AG08396 (cell line): ENCODE data around the gene CD22.

Source experiments
- DNase-seq: peaks from one replicate; pipeline ENCODE4 v3.0.0; 2012; ENCODE audit warnings: low spot score, mixed read lengths

Gene CD22

DNA sequence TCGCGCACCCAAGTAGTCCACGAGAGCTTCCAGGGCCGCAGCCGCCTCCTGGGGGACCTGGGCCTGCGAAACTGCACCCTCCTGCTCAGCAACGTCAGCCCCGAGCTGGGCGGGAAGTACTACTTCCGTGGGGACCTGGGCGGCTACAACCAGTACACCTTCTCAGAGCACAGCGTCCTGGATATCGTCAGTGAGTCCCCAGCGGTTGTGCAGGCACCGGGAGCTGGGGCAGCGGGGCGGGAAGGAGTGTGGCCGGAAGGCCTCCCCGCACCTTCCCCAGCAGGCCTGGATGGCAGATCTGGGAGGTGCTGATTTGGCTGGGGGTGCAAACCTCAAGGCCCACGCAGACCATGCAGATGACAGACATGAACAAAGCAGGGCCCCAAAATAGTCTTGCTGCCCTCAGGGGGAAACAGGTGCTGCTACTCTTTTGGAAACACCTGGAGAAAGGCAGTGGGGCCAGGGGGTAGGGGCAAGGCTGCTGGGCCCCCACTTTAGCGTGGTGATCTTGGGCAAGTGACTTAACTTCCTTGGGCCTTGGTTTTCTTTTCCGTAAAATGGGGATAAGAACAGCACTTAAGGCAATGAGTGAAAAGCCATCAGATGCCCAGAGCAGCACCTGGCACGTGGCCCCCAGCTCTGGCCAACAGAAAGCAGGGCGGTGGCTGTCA is 33.1 kb upstream of the CD22 start:
- DNase-seq = no peak

DNA sequence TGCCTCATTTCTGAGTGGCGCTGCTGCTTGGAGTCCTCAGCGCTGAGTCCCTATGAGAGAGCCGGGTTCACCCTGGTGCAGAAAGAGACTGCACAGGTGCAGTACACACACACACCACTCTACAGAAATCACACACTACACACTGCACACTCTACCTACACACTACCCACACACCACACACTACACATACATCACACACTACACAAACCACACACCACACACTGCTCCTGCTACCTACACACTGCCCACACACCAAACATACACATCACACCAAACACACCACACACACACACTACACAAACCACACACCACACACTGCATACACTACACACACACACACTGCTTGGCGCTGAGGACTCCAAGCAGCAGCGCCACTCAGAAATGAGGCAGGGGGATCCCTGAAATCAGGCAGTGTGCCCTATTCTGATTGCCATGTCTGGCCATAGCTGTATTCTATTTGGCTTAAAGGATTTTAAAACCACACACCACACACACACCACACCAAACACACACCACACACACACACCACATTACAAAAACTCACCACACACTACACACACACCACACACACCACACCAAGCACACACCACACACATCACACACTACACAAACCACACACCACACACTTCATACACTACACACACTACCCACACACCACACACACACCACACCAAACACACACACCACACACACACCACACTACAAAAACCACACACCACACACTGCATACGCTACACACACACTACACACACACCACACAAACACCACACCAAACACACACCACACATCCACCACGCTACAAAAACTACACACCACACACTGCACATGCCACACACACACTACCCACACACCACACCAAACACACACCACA is 32.1 kb upstream of the CD22 start:
- DNase-seq = no peak

DNA sequence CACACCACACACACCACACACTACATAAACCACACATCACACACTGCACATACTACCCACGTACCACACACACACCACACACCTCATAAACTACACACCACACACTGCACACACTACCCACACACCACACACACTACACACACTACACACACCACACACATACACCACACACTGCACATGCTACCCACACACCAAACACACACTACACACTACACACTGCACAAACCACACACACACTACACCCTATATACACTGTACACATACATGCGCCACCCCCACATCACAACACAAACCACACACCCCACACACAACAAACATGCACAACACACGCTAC is 31.5 kb upstream of the CD22 start:
- DNase-seq = no peak

DNA sequence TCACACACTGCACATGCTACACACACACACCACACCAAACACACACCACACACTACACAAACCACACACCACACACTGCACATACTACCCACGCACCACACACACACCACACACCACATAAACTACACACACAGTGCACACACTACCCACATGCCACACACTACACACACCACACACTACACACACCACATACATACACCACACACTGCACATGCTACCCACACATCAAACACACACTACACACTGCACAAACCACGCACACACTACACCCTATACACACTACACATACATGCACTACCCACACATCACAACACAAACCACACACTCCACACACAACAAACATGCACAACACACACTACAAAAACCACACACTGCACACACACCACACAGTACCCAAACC is 31.1 kb upstream of the CD22 start:
- DNase-seq = no peak

DNA sequence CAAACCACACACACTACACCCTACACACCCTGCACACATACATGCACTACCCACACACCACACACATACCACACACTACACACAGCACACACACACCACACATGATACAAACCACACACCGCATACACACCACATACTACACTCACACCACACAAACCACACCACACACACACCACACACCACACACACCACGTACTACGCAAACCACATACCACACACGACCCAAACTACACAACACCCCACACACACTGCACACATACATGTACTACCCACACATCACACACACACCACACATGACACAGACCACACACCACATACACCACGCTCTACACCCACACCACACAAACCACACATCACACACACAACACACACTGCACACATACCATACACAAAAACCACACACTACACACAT is 30.4 kb upstream of the CD22 start:
- DNase-seq = no peak

DNA sequence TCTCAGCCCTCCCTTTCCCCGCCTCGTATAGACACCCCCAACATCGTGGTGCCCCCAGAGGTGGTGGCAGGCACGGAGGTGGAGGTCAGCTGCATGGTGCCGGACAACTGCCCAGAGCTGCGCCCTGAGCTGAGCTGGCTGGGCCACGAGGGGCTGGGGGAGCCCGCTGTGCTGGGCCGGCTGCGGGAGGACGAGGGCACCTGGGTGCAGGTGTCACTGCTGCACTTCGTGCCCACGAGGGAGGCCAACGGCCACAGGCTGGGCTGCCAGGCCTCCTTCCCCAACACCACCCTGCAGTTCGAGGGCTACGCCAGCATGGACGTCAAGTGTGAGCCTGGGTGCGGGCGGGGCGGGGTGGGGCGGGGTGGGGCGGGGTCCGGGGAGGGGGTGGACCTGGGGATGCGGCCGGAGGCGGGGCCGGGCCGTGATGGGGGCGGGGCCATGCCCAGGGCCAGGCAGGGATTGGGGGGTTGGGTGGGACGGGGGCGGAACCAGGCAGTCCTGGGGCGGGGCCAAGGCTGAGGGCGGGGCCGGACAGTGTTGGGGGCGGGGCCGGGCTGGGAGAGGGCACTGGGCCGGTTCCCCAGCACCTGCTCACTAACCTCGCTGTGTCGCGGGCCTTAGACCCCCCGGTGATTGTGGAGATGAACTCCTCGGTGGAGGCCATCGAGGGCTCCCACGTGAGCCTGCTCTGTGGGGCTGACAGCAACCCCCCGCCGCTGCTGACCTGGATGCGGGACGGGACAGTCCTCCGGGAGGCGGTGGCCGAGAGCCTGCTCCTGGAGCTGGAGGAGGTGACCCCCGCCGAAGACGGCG is 29.3 kb upstream of the CD22 start:
- no peak for DNase-seq

DNA sequence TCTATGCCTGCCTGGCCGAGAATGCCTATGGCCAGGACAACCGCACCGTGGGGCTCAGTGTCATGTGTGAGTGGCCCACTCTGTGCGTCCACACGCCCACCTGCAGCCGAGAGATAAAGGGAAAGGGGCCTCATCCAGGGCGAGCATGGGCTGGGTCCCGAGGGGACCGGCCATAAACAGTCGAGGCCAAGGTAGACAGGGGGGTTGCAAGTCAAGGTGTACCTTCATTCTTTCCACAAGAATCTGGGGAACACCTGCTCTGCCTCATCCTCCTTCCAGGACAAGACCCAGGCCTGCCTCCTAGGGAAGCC is 28.7 kb upstream of the CD22 start:
- DNase-seq = no peak

DNA sequence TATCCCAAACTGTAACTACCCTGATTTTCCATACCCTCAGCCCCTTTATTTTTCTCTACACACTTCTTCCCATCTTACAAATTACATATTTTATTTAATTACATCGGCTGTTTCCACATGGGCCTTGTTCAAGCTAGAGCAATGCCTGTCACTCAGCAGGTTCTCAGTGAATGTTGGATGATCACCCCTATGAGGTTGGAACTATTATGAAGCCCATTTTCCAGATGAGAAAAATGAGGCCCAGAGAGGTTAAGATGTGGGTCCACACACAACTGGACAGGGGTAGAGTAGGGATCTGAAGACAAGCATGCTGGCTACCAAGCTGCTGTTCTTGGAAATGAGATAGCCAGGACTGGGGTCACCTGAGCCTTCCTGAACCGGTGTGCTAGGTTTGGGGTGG is 27.0 kb upstream of the CD22 start:
- no peak for DNase-seq

DNA sequence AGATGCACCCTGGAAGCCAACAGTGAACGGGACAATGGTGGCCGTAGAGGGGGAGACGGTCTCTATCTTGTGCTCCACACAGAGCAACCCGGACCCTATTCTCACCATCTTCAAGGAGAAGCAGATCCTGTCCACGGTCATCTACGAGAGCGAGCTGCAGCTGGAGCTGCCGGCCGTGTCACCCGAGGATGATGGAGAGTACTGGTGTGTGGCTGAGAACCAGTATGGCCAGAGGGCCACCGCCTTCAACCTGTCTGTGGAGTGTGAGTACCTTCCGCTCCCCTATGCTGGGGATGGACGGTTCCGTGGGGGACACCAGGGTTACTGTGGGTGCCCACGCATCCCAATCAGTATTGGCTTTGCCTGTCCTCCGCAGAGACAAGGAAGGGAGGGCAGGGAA is 26.5 kb upstream of the CD22 start:
- no peak for DNase-seq

DNA sequence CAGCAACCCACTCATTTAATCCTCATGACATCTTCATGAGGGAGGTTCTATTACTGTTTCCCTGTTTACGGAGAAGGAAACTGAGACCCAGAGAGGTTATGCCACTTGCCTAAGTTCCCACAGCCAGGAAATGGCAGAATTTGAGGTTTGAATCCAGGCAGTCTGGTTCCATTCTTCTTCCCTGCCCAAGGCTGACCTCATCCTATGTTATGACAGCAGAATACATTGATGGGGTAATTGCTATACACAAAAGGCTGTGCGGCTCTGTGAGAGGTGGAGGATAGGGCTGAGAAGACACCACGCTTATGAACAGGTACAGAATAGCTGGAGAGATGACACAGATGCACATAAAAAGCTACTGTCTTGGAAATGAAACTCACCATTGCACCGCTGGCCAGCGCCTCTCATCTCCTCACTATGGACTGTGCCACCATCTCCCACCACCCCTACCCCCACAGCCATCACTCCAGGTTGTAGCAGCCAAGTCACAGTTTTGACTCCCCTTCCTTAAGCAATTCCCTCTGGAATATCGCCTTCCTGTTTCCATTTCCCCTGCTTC is 25.6 kb upstream of the CD22 start:
- no peak for DNase-seq

DNA sequence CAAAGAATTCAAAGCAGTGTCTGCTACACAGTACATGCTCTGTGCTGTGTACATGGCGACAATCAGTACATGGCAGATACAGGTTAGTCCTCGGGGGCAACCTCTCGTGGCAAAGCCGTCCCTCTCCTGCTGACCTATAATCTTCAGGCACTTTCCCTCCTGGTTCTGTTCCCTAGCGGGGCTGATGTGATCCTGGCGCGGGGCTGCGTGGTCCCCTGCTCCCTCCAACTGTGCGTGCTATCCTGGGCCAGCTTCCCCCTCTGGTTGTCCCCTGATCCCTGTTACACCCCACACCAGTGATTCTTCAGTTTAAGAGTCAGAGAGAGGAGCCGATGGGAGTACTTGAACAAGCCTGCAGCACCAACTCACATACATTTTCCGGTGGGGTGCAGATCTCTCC is 25.0 kb upstream of the CD22 start:
- no peak for DNase-seq

DNA sequence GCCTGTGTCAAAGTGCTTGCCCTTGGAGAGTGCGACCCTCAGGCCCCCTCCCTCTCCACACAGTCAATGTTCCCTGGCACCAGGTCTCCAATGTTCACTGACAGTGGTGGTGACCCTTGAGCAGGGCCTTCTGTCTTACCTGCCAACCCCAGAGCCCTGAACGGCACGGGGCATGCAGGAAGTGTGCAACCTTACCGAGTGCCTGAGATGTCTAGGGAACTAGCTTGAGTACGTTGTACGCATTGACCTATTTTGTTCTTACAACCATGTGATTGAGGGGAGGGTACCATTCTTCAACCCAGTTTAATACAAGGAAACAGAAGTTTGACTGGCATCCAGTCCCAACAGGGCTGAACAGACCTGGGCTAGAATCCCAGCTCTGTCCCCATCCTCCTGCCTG is 23.8 kb upstream of the CD22 start:
- no peak for DNase-seq

DNA sequence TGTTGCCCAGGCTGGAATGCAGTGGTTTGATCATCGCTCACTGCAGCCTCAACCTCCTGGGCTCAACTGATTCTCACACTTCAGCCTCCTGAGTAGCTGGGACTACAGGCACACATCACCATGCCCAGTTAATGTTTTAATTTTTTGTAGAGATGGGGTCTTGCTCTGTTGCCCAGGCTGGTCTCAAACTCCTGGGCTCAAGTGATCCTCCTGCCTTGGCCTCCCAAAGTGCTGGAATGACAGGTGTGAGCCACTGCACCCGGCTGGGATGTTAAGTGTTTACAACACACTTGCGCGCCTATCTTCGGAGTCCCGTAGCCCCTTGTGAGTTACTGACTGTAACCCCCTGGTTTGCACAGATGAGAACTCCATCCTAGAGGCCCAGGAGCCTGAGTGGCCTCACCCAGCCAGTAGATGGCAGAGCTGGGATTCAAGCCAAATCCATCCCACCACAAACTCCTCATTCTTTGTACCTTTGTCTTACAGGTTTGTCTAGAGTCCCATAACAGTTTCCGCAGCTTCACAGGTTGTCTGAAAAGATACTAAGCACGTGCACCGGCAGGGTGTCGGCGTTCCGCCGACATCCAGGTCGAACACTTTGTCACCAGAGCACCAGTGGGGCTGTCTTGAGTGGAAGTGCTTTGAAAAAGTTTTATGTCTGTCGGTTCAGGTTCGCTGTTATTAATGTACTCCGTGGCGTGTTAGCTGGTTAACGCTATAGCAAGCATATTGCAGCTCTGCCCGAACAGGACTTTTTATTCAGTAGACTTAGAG is 22.3 kb upstream of the CD22 start:
- no peak for DNase-seq

DNA sequence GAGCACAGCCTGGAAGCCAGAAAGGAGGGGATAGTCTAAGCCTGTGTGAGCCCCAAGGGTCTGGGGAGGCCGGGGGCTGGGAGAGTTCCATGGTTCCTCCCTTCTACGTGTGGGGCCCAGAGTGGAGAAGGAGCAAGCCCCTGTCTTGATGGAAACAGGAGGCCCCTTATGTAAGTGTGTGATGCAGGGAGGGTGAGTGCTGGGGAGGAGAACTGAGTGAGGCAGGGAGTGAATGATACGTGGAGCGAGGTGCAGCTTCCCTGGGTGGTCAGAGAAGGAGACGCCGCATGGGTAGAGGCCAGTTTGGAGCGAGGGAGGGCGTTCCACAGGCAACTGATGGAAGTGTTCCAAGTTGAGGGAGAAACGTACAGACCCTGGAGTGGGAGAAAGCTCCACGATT is 21.1 kb upstream of the CD22 start:
- DNase-seq = no peak

DNA sequence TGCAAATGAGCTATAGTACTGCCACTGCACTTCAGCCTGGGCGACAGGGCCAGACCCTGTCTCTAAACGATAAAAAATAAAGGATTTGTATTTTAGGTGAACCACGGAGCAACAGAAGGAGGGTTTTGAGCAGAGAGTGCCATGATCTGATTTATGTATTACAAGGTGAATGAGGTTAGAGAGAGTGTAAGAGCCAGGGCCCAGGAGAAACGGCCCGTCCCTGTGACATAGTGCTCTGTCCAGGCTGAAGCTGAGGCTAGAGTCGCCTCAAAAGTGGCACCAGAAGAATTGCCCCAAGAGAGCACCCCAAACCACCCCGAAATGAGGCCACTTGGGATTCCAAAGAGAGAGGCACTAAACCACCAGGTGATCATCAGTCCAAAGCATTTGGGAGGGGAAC is 20.1 kb upstream of the CD22 start:
- no peak for DNase-seq

DNA sequence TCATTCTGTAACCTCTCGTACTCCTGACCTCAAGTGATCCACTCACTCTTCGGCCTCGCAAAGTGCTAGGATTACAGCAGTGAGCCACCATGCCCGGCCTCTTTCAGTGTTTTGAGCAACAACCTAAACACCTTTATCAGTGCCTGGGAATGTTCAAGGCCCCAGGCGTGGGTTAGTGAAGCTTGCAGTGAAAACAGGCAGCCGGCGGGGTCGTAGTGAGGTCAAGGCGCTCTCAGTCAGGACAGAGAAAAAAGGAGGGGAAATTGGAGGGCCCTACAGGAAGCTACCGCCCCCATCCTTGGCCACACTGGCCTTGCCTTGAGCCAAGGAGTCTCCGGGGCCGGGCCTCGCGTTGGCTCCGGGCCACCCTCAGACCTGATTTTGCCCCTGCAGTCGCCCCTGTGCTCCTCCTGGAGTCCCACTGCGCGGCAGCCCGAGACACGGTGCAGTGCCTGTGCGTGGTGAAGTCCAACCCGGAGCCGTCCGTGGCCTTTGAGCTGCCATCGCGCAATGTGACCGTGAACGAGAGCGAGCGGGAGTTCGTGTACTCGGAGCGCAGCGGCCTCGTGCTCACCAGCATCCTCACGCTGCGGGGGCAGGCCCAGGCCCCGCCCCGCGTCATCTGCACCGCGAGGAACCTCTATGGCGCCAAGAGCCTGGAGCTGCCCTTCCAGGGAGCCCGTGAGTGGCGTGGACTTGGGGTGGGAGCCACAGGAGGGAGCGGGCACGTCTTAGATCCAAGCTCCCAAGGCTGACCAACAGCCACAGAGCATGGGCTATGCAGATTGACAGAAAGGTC is 19.3 kb upstream of the CD22 start:
- no peak for DNase-seq

DNA sequence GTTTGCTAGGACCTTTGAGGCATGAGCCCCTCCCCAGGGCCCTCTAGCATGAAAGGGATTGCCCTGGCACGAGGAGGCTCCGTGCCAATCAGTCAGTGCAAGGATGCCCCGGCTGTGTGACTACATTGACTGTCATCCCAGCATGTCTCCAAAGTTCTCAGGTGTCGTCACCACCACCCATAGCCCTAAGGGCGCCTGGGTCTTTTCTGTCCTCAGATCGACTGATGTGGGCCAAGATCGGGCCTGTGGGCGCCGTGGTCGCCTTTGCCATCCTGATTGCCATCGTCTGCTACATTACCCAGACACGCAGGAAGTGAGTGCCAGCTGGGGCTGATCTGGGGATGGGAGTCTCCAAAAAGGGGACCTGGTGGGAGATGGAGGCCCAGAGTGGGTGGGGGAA is 18.7 kb upstream of the CD22 start:
- DNase-seq = no peak

DNA sequence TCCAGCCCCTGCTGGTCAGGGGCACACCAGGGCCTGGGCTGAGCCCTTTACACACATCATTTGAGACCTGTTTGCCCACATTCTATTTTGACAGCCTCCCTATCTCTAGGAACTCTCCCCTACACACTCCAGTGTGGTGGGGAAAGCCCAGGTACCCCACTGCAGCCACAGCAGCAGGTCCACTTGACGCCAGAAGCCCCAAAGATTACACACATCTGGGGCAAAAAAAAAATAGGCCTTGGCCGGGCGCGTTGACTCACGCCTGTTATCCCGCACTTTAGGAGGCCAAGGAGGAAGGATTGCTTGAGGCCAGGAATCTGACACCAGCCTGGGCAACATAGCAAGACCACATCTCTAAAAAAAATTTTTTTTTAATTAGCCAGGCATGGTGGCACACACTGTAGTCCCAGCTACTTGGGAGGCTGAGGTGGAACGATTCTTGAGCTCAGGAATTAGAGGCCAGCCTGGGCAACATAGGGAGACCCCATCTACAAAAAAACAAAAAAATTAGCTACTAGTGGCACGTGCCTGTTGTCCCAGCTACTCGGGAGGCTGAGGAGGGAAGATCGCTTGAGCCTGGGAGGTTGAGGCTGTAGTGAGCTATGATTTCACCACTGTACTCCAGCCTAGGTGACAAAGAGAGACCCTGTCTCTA is 18.0 kb upstream of the CD22 start:
- no peak for DNase-seq

DNA sequence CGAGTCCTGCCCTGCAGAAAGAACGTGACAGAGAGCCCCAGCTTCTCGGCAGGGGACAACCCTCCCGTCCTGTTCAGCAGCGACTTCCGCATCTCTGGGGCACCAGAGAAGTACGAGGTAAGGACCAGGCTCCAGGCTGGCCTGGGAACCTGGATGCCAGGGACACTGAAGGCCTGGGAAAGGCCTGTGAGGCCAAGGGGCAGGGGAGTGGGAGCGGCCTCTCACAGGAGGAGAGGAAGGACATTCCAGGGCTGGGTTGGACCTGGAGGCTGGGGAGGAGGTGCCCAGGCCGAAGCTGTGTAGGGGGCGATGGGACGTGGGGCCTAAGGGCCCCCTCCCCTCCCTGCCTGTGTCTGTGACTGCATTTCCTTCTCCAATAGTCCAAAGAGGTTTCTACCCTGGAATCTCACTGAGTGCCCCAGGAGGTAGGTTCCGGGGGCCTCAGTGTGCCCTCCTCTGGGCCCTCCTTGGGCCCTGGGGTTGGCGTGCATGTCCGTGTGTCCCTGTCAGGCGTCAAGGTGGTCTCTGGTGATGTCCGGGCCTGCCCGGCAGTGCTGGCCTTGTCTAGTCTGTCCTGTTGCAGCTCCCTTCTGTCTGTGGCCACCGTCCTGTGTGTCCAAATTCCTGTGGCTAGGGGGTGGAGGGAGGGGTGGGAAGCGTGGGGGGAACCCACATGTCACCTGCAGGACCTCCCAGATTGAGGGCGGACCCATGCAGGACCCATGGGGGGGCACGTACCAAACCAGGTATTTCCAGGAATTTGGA is 16.9 kb upstream of the CD22 start:
- DNase-seq = no peak

DNA sequence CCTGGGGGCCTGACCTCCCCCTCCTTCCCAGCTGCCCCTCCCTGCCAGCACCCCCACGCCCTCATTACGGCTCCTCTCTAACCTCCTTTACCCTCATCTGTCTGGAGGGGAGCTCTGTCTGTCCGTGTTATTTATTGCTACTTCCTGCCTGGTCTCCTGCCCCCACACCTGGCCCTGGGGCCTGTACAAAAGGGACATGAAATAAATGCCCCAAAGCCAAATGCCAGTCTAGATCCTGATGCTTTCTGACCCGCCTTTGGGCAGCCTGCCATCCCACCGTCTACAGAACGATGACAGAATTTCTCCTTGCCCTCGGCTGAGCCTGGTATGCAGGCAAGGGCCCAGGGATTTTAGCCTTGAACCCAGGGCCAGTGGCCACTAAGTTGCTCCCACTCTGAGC is 15.4 kb upstream of the CD22 start:
- no peak for DNase-seq
